ENCODE results near the gene GUCY2D.

The GUCY2D gene

DNA sequence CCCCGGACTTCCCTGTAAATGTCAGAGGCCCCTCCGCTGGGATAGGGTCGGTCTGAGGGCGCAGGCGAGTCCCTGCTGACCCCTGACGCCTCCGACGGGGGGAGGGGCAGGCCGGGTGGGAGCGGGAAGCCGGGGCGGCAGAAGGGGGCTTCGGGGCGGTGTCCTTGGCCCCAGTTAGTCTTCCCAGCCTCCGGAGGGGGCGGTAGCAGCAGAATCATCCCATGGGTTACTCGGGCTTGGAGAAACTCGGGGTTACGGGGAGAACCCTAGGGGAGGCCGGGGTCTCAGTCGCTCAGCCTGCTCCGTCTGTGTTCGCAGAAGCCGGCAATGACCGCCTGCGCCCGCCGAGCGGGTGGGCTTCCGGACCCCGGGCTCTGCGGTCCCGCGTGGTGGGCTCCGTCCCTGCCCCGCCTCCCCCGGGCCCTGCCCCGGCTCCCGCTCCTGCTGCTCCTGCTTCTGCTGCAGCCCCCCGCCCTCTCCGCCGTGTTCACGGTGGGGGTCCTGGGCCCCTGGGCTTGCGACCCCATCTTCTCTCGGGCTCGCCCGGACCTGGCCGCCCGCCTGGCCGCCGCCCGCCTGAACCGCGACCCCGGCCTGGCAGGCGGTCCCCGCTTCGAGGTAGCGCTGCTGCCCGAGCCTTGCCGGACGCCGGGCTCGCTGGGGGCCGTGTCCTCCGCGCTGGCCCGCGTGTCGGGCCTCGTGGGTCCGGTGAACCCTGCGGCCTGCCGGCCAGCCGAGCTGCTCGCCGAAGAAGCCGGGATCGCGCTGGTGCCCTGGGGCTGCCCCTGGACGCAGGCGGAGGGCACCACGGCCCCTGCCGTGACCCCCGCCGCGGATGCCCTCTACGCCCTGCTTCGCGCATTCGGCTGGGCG is 542 bp downstream of the GUCY2D start:
- no peak for DNase-seq (ENCODE audit: extremely low spot score)
- ChIA-PET CTCF (interaction anchor here (1.0 to 2.6 kb wide), 8 partner anchors 13 to 316 kb away, joined by 3 to 29 read pairs (median 6); partner anchors contain the start of gene TP53), POLR2A (no interaction called here)
- no peak for TF ChIP-seq CTCF (IDR thresholded peaks at IDR 0.05; ENCODE audit: control extremely low read depth, extremely low read depth, low read depth, missing control alignments)

DNA sequence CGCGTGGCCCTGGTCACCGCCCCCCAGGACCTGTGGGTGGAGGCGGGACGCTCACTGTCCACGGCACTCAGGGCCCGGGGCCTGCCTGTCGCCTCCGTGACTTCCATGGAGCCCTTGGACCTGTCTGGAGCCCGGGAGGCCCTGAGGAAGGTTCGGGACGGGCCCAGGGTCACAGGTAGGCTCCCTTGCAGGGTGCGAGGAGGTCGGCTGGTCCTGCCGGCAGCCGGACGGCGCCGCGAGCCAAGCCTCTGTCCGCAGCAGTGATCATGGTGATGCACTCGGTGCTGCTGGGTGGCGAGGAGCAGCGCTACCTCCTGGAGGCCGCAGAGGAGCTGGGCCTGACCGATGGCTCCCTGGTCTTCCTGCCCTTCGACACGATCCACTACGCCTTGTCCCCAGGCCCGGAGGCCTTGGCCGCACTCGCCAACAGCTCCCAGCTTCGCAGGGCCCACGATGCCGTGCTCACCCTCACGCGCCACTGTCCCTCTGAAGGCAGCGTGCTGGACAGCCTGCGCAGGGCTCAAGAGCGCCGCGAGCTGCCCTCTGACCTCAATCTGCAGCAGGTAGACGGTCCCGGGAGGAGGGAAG is 1.3 kb downstream of the GUCY2D start:
- CTCF ChIA-PET, result interaction anchor here (1.6 to 2.6 kb wide), 3 partner anchors 13 to 15 kb away, joined by 5 to 8 read pairs (median 6); no protein-coding TSS in a partner anchor
- DNase-seq (ENCODE audit: extremely low spot score), result no peak
- TF ChIP-seq CTCF (IDR thresholded peaks at IDR 0.05; ENCODE audit: control extremely low read depth, extremely low read depth, low read depth, missing control alignments), result no peak
- POLR2A ChIA-PET, result no interaction called here

GRCh38 chr17:8004899-8005298 is 2.5 kb downstream of the GUCY2D start:
- DNase-seq (ENCODE audit: extremely low spot score), result no peak
- TF ChIP-seq CTCF (IDR thresholded peaks at IDR 0.05; ENCODE audit: control extremely low read depth, extremely low read depth, low read depth, missing control alignments), result no peak
- ChIA-PET CTCF (interaction anchor here (1.6 to 2.6 kb wide), 3 partner anchors 12 to 16 kb away, joined by 5 to 8 read pairs (median 6); no protein-coding TSS in a partner anchor), POLR2A (no interaction called here)

- DNase-seq (ENCODE audit: extremely low spot score), result no peak
- ChIA-PET POLR2A (no interaction called here), CTCF (interaction anchor here (1.6 to 2.6 kb wide), 3 partner anchors 12 to 17 kb away, joined by 5 to 8 read pairs (median 6); no protein-coding TSS in a partner anchor)
- TF ChIP-seq CTCF (IDR thresholded peaks at IDR 0.05; ENCODE audit: control extremely low read depth, extremely low read depth, low read depth, missing control alignments), result no peak
Observed at GRCh38 chr17:8005357-8005756, 2.9 kb downstream of the GUCY2D start.

DNA sequence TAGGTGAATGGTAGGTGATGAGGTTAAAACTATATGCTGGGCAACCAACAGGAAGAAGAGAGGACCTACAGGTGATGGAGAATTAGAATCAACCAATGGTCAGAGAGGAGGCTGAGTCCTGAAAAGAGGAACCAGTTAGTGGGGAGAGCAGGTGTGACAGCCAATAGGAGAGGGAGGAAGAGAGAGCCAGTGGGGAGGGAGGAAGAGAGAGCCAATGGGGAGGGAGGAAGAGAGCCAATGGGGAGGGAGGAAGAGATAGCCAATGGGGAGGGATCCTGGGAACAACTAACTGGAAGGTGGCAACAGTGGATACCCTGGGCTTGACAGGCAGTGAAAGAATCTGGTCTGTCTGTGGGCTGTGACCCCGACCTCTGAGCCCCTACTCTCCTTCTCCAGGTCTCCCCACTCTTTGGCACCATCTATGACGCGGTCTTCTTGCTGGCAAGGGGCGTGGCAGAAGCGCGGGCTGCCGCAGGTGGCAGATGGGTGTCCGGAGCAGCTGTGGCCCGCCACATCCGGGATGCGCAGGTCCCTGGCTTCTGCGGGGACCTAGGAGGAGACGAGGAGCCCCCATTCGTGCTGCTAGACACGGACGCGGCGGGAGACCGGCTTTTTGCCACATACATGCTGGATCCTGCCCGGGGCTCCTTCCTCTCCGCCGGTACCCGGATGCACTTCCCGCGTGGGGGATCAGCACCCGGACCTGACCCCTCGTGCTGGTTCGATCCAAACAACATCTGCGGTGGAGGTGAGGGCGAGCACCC is 3.7 kb downstream of the GUCY2D start:
- POLR2A ChIA-PET, result no interaction called here
- CTCF ChIA-PET, result interaction anchor here (0.6 to 2.6 kb wide), 2 partner anchors 11 to 36 kb away, joined by 3 to 6 read pairs; no protein-coding TSS in a partner anchor
- no peak for TF ChIP-seq CTCF (IDR thresholded peaks at IDR 0.05; ENCODE audit: control extremely low read depth, extremely low read depth, low read depth, missing control alignments)
- peak; percentile 83 for DNase-seq (ENCODE audit: extremely low spot score)
